T-helper 9 cell (primary cell): Measurements from ENCODE around the gene ANKRD63.

Experiments
- DNase-seq: peaks from one replicate; pipeline ENCODE4 v3.0.0-alpha.2; 2020

The ANKRD63 gene

DNA sequence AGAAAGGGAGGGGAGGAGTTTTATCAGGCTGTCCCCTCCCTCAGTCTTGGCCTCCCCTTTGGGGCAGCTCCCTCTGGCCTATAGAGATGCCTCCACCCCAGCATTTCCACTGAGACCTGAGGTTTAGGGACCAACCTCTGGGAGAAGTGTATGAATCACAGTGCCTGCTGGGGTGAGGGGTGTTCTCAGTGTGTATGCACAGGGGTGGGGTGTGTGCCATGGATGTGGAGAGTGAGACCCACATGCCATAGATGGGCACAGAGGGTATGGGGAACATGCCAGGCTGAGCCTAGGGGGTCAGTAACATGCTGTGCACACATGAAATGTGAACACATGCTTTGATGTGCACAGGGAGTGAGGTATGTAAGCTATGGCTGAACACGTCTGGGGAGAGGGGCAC, 12.4 kb upstream of the ANKRD63 start:
- no peak for DNase-seq

DNA sequence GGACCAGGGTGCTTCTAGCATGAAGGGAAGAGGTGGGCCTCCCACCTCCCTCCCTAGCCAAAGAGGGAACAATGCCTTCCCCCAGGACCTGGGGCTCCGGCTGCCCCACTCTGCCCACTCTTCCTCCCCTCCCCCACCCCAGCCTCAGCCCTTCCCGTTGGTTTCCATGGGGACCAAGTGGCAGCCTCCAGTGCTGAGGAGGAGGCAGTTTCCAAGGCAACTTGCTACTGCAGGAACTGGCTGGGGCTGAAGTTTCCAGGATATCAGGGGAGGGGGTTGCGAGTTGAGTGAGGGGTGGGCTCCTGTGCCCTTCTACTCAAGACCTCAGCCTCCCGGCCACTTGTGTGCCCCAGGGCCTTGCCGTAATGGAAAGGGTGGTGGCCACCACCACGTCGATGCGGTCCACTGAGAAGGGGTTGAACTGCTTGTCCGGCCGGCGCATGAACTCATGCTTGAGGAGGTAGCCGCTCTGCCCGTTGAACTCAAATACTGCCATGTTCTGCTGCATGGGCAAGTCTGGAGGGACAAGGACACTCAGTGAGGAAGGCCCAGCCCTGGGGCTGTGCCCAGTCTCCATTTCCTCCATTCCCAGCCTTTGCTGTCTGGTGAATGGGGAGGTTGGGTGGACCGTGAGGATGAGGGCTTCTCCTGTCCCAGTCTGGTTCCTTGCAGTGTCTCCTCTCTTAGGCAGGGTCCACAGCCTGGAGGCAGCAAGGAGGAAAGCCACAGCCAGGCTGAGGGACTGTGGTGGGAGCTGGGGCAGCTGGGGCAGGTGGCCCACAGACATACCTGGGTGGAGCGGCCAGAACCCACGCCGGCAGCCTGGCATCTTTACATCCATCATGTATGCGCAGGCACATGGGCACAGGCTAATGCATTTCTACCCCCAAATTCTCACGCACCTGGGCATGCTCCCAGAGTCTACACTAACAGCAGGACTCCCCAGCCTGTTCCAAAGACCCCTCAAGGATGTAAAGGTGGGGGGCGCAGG, 11.3 kb upstream of the ANKRD63 start:
- no peak for DNase-seq

DNA sequence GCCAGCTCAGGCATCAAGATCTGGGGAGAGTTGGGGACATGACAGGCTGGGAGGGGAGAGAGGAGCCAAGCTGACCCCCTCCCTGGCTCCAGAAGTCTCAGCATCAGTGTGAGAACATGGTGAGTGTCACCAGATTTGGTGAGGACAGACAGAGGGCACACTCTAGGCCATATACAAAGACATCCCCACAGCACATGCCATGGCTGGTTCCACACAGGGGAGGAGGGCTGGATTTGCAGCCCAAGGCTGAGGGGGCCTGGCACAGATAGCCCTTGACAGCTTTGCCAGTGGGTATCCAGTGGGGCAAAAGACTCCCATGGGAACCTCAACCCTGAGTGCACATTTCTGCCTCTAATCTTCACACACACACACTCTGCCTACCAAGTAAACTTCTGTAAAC, 10.1 kb upstream of the ANKRD63 start:
- DNase-seq, result no peak

- DNase-seq, result no peak
These were observed 9.4 kb upstream of the ANKRD63 start for GRCh38 chr15:40292246-40292645.

DNA sequence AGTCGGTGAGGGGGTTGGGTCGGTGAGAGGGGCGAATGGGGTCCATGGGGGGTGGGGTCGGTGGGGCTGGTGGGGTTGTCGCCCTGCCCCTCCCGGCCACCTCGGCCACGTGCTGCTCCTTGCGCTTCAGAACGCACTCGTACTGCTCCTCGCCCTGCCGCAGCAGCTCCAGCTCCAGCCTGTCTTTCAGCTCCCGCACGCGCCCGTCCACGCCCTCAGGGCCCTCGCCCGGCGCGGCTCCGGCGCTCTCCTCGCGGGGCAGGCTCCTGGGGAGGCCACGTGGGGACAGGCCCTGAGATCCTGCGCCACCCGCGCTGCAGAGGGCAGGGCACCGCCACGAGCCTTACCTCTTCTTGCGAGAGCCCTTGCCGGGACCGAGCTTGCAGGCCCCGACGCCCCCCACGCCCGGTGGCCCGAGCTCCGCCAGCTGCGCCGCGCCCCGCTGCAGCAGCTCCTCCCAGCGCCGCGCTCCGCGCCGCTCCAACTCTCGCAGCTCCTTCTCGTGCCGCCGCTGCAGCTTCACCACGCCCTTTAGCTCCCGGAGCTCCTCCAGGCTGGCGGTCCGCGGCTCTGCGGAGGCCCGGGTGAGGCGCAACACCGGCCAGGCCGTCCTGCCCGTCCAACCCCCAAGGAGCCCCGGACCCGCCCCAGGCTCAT, 8.2 kb upstream of the ANKRD63 start:
- DNase-seq, result no peak

- DNase-seq, result no peak
These were observed 7.7 kb upstream of the ANKRD63 start for GRCh38 chr15:40290545-40290917.

GRCh38 chr15:40289140-40289775, 6.4 kb upstream of the ANKRD63 start:
- DNase-seq, result no peak

DNA sequence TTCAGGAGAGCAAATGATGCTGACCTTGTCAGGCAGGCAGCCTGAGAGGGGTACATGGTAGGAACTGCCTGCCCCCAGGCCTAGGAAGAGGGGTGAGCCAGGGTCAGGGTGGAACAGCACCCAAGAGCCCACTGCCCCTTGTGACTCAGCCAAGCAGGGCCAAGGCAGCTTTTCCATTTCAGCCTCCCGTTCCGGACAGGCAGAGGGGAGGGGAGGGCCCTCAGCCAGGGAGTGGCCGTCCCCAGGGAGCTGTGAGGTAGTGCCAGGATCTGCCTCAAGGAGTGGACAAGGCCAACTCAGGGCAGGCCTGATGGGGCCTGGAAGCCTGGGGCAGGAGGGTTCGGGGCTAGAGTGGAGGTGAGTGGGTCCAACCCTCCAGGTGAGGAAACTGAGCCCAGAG, 5.1 kb upstream of the ANKRD63 start:
- no peak for DNase-seq

DNA sequence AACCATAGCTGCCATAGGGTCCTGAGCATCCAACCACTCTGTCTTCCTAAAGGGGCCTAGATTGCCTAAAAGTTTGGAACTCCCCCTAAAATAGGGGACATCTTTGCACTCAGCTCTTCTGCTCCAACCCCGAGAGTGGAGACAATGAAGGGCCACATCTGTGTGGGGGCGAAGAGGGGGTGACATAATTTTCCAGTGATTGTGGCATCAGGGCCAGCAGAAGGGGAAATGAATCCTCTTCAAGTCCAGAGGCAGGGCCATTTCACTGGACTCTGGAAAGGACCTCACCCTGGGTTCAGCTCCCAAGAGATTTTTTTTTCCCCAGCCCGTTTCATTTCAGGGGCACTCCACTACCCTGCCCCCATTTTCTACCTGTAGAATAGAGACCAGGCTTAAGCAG, 4.6 kb upstream of the ANKRD63 start:
- no peak for DNase-seq

DNA sequence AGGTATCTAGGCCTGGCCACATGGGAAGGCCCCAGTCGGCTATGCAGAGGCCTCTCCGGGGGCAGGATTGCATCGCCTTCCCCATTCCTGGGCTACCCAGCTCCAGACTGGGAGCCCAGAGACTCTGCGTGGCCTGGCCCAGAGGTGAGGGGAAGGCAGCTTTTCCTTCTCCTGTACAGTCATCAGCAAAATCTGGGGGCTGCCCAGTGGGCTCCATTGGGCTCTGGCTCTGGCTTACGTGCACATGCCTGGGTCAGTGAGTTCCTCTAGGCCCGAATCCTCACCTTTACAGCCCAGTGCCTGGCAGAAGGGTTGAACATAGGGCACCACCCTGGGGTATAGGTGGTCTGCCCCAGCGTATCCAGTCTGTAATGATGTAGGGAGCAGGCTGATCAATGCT, 3.9 kb upstream of the ANKRD63 start:
- no peak for DNase-seq

DNA sequence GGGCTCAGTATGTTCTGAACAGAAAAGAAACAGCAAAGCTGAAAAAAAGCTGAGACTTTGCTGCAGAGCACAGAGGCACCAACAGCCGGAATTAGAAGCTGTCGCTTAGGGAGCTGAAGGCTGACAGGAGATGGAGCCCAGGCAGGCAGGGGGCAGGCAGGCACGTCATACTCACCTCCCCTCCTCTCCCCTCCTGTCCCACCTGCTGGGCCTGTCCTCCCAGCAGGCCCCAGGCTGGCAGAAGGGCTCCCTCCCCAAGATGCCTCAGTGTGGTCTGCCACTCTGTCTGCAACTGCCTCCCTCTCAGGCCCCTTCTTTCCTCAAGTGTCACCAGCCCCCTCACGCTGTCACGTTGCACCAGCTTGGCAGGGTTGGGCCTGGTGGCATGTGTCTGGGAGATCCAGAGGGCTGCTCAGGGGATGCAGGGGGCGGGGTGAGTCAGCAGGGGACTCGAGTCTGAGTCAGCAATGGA, 3.2 kb upstream of the ANKRD63 start:
- DNase-seq, result no peak

GRCh38 chr15:40285554-40286011, 2.7 kb upstream of the ANKRD63 start:
- no peak for DNase-seq

GRCh38 chr15:40285151-40285550, 2.3 kb upstream of the ANKRD63 start:
- DNase-seq, result no peak

DNA sequence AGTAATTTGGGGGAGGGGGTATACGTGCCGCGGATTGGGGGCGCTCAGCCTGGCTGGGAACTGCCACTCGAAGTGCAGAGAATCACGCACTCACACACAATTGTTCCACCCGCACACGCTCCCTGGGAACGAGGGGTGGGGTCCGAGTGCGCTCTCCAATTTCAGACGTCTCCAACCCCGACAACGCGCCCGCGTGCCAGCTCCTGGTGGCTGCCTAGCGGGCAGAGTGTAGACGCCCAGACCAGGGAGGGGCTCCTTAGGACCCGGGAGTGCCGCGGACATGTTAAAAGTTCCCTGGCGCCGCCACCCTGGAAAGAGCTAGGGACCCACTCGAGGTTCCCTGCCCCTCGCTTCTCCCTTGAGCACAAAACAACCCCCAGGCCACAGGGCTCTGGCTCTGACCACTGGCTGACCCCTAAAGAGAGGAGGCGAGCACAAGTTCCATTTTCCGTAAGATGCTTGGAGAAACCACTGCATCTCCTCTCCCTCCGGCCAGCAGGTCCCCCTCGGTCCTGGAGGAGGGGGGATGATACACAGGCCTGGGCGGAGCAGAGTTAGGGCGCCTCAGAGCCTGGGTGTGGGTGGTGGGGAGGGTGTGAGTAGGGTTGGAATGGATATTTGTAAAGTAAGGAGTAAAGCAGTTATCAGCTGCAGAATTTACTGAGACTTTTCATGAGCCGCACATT, 894 bp upstream of the ANKRD63 start:
- DNase-seq, result no peak

GRCh38 chr15:40282147-40282868, 556 bp downstream of the ANKRD63 start:
- DNase-seq, result peak; percentile 36

- DNase-seq, result no peak
These were observed 1.1 kb downstream of the ANKRD63 start for GRCh38 chr15:40281801-40282146.

GRCh38 chr15:40281057-40281800, 1.6 kb downstream of the ANKRD63 start:
- DNase-seq, result no peak

DNA sequence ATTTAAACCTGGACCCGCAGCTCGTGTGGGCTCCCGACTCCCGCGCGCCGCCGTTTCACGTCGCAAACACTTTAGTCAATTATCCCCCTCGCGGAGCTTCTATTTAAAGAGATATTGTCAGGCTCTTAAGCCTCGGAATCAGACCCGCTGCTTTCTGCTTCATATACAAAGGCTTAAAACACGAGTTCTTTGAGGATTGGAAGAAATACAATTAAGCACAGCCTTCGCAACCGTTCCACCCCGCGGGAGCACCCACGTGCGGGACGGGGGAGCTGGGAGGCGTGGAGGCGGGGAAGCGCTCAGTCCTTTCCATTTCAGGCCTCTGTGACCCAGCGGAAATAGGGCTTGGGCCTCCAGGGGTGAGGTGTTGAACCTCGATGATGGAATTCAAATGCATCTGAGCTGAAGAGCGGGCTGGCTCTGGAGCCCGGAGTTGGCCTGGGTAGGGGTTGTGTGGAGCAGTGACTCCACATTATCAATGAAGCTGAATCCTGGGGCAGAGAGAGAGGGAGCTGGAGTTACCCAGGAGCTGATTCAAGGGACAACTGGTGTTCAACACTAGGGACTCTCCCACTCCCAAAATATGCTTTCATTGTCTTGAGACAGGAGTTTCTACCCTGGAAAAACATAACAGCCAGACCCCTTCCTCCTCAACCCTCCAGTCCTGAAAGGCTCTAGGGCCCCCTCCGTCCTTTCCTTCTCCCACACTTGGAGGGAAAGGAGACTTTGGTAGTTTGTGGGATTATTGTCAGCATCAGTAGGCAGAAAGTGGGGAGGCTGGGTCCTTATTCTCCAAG, 2.4 kb downstream of the ANKRD63 start:
- no peak for DNase-seq

DNA sequence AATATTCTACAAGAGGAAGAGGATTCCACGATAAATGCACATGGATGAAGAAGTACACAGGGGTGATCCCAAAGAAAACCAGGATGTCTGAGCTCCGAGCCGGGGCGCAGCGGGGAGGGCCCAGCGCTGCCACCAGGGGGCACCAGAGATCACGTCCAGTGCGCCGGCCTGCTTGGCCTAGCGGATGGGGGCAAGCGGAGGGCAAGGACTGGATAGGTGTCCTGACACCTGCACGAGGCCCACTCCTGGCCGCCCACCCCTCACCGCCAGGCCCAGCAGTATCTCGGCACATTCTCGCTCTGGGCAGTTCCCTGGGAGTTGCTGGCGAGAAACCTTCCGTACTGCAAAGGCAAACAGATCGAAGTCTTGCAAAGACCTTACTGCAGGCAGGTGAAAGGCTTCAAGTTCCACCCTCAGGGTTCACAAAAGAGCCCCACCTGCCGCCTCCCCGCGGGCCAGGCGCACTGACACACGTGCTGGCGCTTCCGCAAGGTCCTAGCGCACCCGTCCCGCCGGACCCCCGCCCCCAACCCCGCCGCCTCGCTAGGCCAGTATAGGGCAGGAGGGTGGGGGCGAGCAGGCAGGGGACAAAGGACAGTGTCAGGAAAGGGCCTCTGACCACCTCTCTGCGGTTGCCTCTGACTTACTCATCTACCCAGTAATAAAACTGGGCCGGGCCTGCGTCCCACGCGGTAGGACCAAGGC, 3.3 kb downstream of the ANKRD63 start:
- peak; percentile 76 for DNase-seq

- DNase-seq, result no peak
These were observed 4.8 kb downstream of the ANKRD63 start for GRCh38 chr15:40278026-40278425.
